Loucy (cell line): ENCODE data around the gene NFIX.

Experiments
- H2AFZ ChIP-seq: fragments of 200-600 bp; sonication (generic); 2 replicates; pipeline ENCODE4 v1.6.0; 2016; ENCODE audit warnings: antibody characterized with exemption, mild to moderate bottlenecking, low read length, moderate library complexity
- H3F3A ChIP-seq: fragments of 200-600 bp; 2 replicates; pipeline ENCODE4 v1.6.0; 2016; ENCODE audit warnings: antibody characterized with exemption, low read depth, mild to moderate bottlenecking
- H3K27me3 ChIP-seq: fragments of 200-600 bp; sonication (generic); 2 replicates; pipeline ENCODE4 v1.6.1; 2014; ENCODE audit warnings: low read length, mild to moderate bottlenecking; ENCODE audit not compliant: insufficient read depth, poor library complexity, severe bottlenecking
- H3K36me3 ChIP-seq: fragments of 200-600 bp; sonication (generic); 2 replicates; pipeline ENCODE4 v1.6.1; 2016; ENCODE audit warnings: low read length; ENCODE audit not compliant: insufficient read depth
- H3K4me1 ChIP-seq: fragments of 200-600 bp; sonication (generic); 2 replicates; pipeline ENCODE4 v1.5.1; 2014; ENCODE audit warnings: low read length, mild to moderate bottlenecking; ENCODE audit not compliant: insufficient read depth, poor library complexity, severe bottlenecking
- H3K4me2 ChIP-seq: fragments of 200-600 bp; sonication (generic); 2 replicates; pipeline ENCODE4 v1.6.0; 2014; ENCODE audit warnings: antibody characterized with exemption, low read length, low read depth, mild to moderate bottlenecking; ENCODE audit not compliant: poor library complexity, severe bottlenecking
- H3K4me3 ChIP-seq: fragments of 200-600 bp; sonication (generic); 2 replicates; pipeline ENCODE4 v1.5.1; 2014; ENCODE audit warnings: low read length, mild to moderate bottlenecking, mixed read lengths; ENCODE audit not compliant: poor library complexity, severe bottlenecking
- H3K79me2 ChIP-seq: fragments of 200-600 bp; sonication (generic); 2 replicates; pipeline ENCODE4 v1.6.1; 2014; ENCODE audit warnings: low read length; ENCODE audit not compliant: insufficient read depth
- H3K9ac ChIP-seq: fragments of 200-600 bp; sonication (generic); 2 replicates; pipeline ENCODE4 v1.6.0; 2014; ENCODE audit warnings: mild to moderate bottlenecking, low read depth, low read length, moderate library complexity; ENCODE audit not compliant: poor library complexity, severe bottlenecking
- H3K9me2 ChIP-seq: fragments of 200-600 bp; sonication (generic); replicated peaks from 2 replicates; pipeline ENCODE4 v1.6.1; 2016; ENCODE audit warnings: low read depth, low read length, mixed read lengths
- H3K9me3 ChIP-seq: fragments of 200-600 bp; sonication (generic); 2 replicates; pipeline ENCODE4 v1.6.1; 2014; ENCODE audit warnings: mild to moderate bottlenecking, antibody characterized with exemption, low read length, low read depth; ENCODE audit not compliant: insufficient read depth
- H4K20me1 ChIP-seq: fragments of 200-600 bp; sonication (generic); 2 replicates; pipeline ENCODE4 v1.6.0; 2014; ENCODE audit warnings: antibody characterized with exemption, low read length, mild to moderate bottlenecking; ENCODE audit not compliant: insufficient read depth, poor library complexity, severe bottlenecking
- EZH2phosphoT487 ChIP-seq: fragments of 200-600 bp; IDR thresholded peaks from 2 replicates; pipeline ENCODE4 v1.6.1; 2018; ENCODE audit warnings: antibody characterized with exemption, mild to moderate bottlenecking, moderate library complexity, borderline replicate concordance
- TF ChIP-seq, protein P1 (sequence below): fragments of 200-600 bp; sonication (generic); conservative IDR thresholded peaks from 2 replicates; pipeline ENCODE4 v1.5.1; 2014; ENCODE audit warnings: mild to moderate bottlenecking, antibody characterized with exemption, low read length

The NFIX gene

GRCh38 chr19:13053238-13053637 is 58.0 kb downstream of the NFIX start:
- TF ChIP-seq, protein P1, sequence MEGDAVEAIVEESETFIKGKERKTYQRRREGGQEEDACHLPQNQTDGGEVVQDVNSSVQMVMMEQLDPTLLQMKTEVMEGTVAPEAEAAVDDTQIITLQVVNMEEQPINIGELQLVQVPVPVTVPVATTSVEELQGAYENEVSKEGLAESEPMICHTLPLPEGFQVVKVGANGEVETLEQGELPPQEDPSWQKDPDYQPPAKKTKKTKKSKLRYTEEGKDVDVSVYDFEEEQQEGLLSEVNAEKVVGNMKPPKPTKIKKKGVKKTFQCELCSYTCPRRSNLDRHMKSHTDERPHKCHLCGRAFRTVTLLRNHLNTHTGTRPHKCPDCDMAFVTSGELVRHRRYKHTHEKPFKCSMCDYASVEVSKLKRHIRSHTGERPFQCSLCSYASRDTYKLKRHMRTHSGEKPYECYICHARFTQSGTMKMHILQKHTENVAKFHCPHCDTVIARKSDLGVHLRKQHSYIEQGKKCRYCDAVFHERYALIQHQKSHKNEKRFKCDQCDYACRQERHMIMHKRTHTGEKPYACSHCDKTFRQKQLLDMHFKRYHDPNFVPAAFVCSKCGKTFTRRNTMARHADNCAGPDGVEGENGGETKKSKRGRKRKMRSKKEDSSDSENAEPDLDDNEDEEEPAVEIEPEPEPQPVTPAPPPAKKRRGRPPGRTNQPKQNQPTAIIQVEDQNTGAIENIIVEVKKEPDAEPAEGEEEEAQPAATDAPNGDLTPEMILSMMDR, result no peak
- TF ChIP-seq EZH2phosphoT487, result no peak
- H2AFZ ChIP-seq, result no peak overlapping the region
- no peaks in the 10 kb centered on the region for H3K9me2 ChIP-seq
- no peak overlapping the region for H3K4me2 ChIP-seq
- no peaks in the 10 kb centered on the region for H4K20me1 ChIP-seq
- H3K27me3 ChIP-seq, result no peaks in the 10 kb centered on the region
- H3K4me1 ChIP-seq, result no peaks in the 10 kb centered on the region
- H3K4me3 ChIP-seq, result no peak overlapping the region
- no peaks in the 10 kb centered on the region for H3F3A ChIP-seq
- no peaks in the 10 kb centered on the region for H3K79me2 ChIP-seq
- H3K36me3 ChIP-seq, result no peaks in the 10 kb centered on the region
- H3K9ac ChIP-seq, result no peak overlapping the region
- no peaks in the 10 kb centered on the region for H3K9me3 ChIP-seq

- Histone ChIP-seq H3K9ac (no peak overlapping the region), H2AFZ (no peak overlapping the region), H3K27me3 (no peaks in the 10 kb centered on the region), H3K4me3 (no peak overlapping the region), H3K4me1 (no peaks in the 10 kb centered on the region), H3K36me3 (no peaks in the 10 kb centered on the region), H3F3A (no peaks in the 10 kb centered on the region), H4K20me1 (no peaks in the 10 kb centered on the region), H3K79me2 (no peaks in the 10 kb centered on the region), H3K4me2 (no peak overlapping the region), H3K9me3 (no peaks in the 10 kb centered on the region), H3K9me2 (no peaks in the 10 kb centered on the region)
- TF ChIP-seq, protein P1, result no peak
- no peak for TF ChIP-seq EZH2phosphoT487
These were observed 58.7 kb downstream of the NFIX start for GRCh38 chr19:13053761-13054625.

- Histone ChIP-seq H3K36me3 (no peaks in the 10 kb centered on the region), H3K27me3 (no peaks in the 10 kb centered on the region), H2AFZ (no peak overlapping the region), H3F3A (no peaks in the 10 kb centered on the region), H3K4me3 (no peak overlapping the region), H3K9me3 (no peaks in the 10 kb centered on the region), H3K4me2 (no peak overlapping the region), H3K9me2 (no peaks in the 10 kb centered on the region), H3K4me1 (no peaks in the 10 kb centered on the region), H4K20me1 (no peaks in the 10 kb centered on the region), H3K9ac (no peak overlapping the region), H3K79me2 (no peaks in the 10 kb centered on the region)
- TF ChIP-seq EZH2phosphoT487, result no peak
- TF ChIP-seq, protein P1, result no peak
These were observed 59.4 kb downstream of the NFIX start for GRCh38 chr19:13054626-13055212.
